SK-N-SH treated with all-trans-retinoic acid at 6 μM for 48 hours (cell line): Measurements from ENCODE around the gene CEACAM16.

ENCODE experiments used
- ATAC-seq: fragments of 200-7000 bp; cut with Tn5 transposase; 3 replicates; pipeline ENCODE4 v1.9.1; 2020; ENCODE audit warnings: mild to moderate bottlenecking, moderate library complexity
- ARNTL ChIP-seq: fragments of 450-650 bp; formaldehyde crosslinking; IDR thresholded peaks from 2 replicates; pipeline ENCODE4 v1.5.0; 2020; ENCODE audit warnings: low read depth, mild to moderate bottlenecking, moderate library complexity, borderline replicate concordance
- BACH2 ChIP-seq: fragments of 250-450 bp; sonication (Bioruptor Pico); IDR thresholded peaks from 2 replicates; pipeline ENCODE4 v1.9.0; 2021; ENCODE audit warnings: mild to moderate bottlenecking, borderline replicate concordance
- CSDC2 ChIP-seq: fragments of 250-450 bp; sonication (Bioruptor Pico); IDR thresholded peaks from 2 replicates; pipeline ENCODE4 v1.5.0; 2020; ENCODE audit warnings: mild to moderate bottlenecking, moderate library complexity
- CSRNP3 ChIP-seq: fragments of 250-450 bp; sonication (Bioruptor Pico); IDR thresholded peaks from 2 replicates; pipeline ENCODE4 v1.5.1; 2021; ENCODE audit warnings: mild to moderate bottlenecking, moderate library complexity
- GLIS3 ChIP-seq: fragments of 250-450 bp; sonication (Bioruptor Pico); IDR thresholded peaks from 2 replicates; pipeline ENCODE4 v1.5.0; 2020; ENCODE audit warnings: mild to moderate bottlenecking, moderate library complexity
- ISL1 ChIP-seq: fragments of 250-450 bp; sonication (Bioruptor Pico); IDR thresholded peaks from 2 replicates; pipeline ENCODE4 v2.1.2; 2022; ENCODE audit warnings: mild to moderate bottlenecking, moderate library complexity
- OSR1 ChIP-seq: fragments of 250-450 bp; sonication (Bioruptor Pico); IDR thresholded peaks from 2 replicates; pipeline ENCODE4 v1.8.0; 2022; ENCODE audit warnings: moderate library complexity, mild to moderate bottlenecking, inconsistent platforms
- PATZ1 ChIP-seq: fragments of 250-450 bp; sonication (Bioruptor Pico); IDR thresholded peaks from 2 replicates; pipeline ENCODE4 v1.8.0; 2020; ENCODE audit warnings: mild to moderate bottlenecking, moderate library complexity, borderline replicate concordance
- PPARA ChIP-seq: fragments of 250-450 bp; sonication (Bioruptor Pico); IDR thresholded peaks from 2 replicates; pipeline ENCODE4 v1.5.0; 2020; ENCODE audit warnings: mild to moderate bottlenecking, borderline replicate concordance
- RARB ChIP-seq: fragments of 250-450 bp; sonication (Bioruptor Pico); IDR thresholded peaks from 2 replicates; pipeline ENCODE4 v1.8.0; 2021; ENCODE audit warnings: mild to moderate bottlenecking, moderate library complexity
- SNAI2 ChIP-seq: fragments of 250-450 bp; sonication (Bioruptor Pico); IDR thresholded peaks from 2 replicates; pipeline ENCODE4 v1.5.0; 2020; ENCODE audit warnings: mild to moderate bottlenecking, moderate library complexity
- TCF4 ChIP-seq: fragments of 250-450 bp; sonication (Bioruptor Pico); IDR thresholded peaks from 2 replicates; pipeline ENCODE4 v1.8.0; 2021; ENCODE audit warnings: mild to moderate bottlenecking, moderate library complexity, borderline replicate concordance
- TOX ChIP-seq: fragments of 250-450 bp; sonication (Bioruptor Pico); IDR thresholded peaks from 2 replicates; pipeline ENCODE4 v1.8.0; 2021; ENCODE audit warnings: mild to moderate bottlenecking, moderate library complexity, borderline replicate concordance
- TSHZ2 ChIP-seq: fragments of 250-450 bp; sonication (Bioruptor Pico); IDR thresholded peaks from 2 replicates; pipeline ENCODE4 v1.5.0; 2020; ENCODE audit warnings: mild to moderate bottlenecking, moderate library complexity
- ZFP30 ChIP-seq: fragments of 450-650 bp; formaldehyde crosslinking; IDR thresholded peaks from 2 replicates; pipeline ENCODE4 v1.5.0; 2022; ENCODE audit warnings: mild to moderate bottlenecking, moderate library complexity
- ZNF565 ChIP-seq: fragments of 450-650 bp; formaldehyde crosslinking; conservative IDR thresholded peaks from 2 replicates; pipeline ENCODE4 v1.5.0; 2020; ENCODE audit warnings: low read depth, mild to moderate bottlenecking, moderate library complexity
- ZNF70 ChIP-seq: fragments of 450-650 bp; formaldehyde crosslinking; IDR thresholded peaks from 2 replicates; pipeline ENCODE4 v1.5.0; 2020; ENCODE audit warnings: mild to moderate bottlenecking, moderate library complexity
- ZNF8 ChIP-seq: fragments of 450-650 bp; formaldehyde crosslinking; IDR thresholded peaks from 2 replicates; pipeline ENCODE4 v1.5.0; 2020; ENCODE audit warnings: mild to moderate bottlenecking, moderate library complexity

CEACAM16 gene

GRCh38 chr19:44697670-44698034, 1.3 kb upstream of the CEACAM16 start (continued):
- TF ChIP-seq RARB (CRISPR knock-in tag) (no peak), TOX (CRISPR knock-in tag) (no peak)
- TF ChIP-seq, all 23 proteins: peak for 0

- no peak for ATAC-seq
- TF ChIP-seq PATZ1 (no peak), BACH2 (CRISPR knock-in tag) (no peak), ISL1 (no peak), ZFP30 (no peak), SNAI2 (CRISPR knock-in tag) (no peak), CSDC2 (no peak), ARNTL (CRISPR knock-in tag) (no peak), ZNF8 (CRISPR knock-in tag) (no peak), TSHZ2 (no peak), TOX (CRISPR knock-in tag) (no peak), PPARA (CRISPR knock-in tag) (no peak), GLIS3 (no peak), OSR1 (CRISPR knock-in tag) (no peak), ZNF70 (CRISPR knock-in tag) (no peak), ZNF565 (CRISPR knock-in tag) (no peak)
Measured at GRCh38 chr19:44700547-44700946, 1.6 kb downstream of the CEACAM16 start.

GRCh38 chr19:44701228-44701627, 2.3 kb downstream of the CEACAM16 start:
- TF ChIP-seq PPARA (CRISPR knock-in tag) (no peak), TCF4 (CRISPR knock-in tag) (no peak), ISL1 (no peak), RARB (CRISPR knock-in tag) (no peak), CSRNP3 (no peak), TSHZ2 (no peak), ARNTL (CRISPR knock-in tag) (no peak), ZNF8 (CRISPR knock-in tag) (no peak), BACH2 (CRISPR knock-in tag) (no peak), ZNF70 (CRISPR knock-in tag) (no peak), GLIS3 (no peak)
- TF ChIP-seq, all 23 proteins: peak for 0
- ATAC-seq, result no peak

- TF ChIP-seq TSHZ2 (no peak), ZNF565 (CRISPR knock-in tag) (no peak), TCF4 (CRISPR knock-in tag) (no peak), ZNF70 (CRISPR knock-in tag) (no peak), PATZ1 (no peak), GLIS3 (no peak), ARNTL (CRISPR knock-in tag) (no peak)
Measured at GRCh38 chr19:44702551-44703176, 3.7 kb downstream of the CEACAM16 start.

More at GRCh38 chr19:44702551-44703176, 3.7 kb downstream of the CEACAM16 start:
- ATAC-seq, result no peak
